ENCODE measurements around the gene GLO1.
A peak's percentile ranks its signal among the peaks of the same experiment; 100 is the strongest.

Gene GLO1

GRCh38 chr6:38671885-38672467 is 31.0 kb downstream of the GLO1 start:
- no peak for DNase-seq (ENCODE audit: low read depth in 2 of 2)

GRCh38 chr6:38658418-38659167 is 44.4 kb downstream of the GLO1 start:
- no peak for DNase-seq (ENCODE audit: low read depth in 2 of 2)

- no peak for DNase-seq (ENCODE audit: low read depth in 2 of 2)
These were observed 46.0 kb downstream of the GLO1 start for GRCh38 chr6:38656896-38657295.

- no peak for DNase-seq (ENCODE audit: low read depth in 2 of 2)
These were observed 48.7 kb downstream of the GLO1 start for GRCh38 chr6:38654263-38654662.

GRCh38 chr6:38651121-38651784 is 51.7 kb downstream of the GLO1 start:
- no peak for DNase-seq (ENCODE audit: low read depth in 2 of 2)

- DNase-seq (ENCODE audit: low read depth in 2 of 2): no peak
These were observed 52.7 kb downstream of the GLO1 start for GRCh38 chr6:38650207-38650752.

- DNase-seq (ENCODE audit: low read depth in 2 of 2): no peak
These were observed 53.2 kb downstream of the GLO1 start for GRCh38 chr6:38649744-38650143.

GRCh38 chr6:38648629-38649028 is 54.3 kb downstream of the GLO1 start:
- no peak for DNase-seq (ENCODE audit: low read depth in 2 of 2)

- no peak for DNase-seq (ENCODE audit: low read depth in 2 of 2)
These were observed 56.6 kb downstream of the GLO1 start for GRCh38 chr6:38646166-38646878.

GRCh38 chr6:38644951-38645350 is 58.0 kb downstream of the GLO1 start:
- DNase-seq (ENCODE audit: low read depth in 2 of 2): no peak

GRCh38 chr6:38640216-38640909 is 62.6 kb downstream of the GLO1 start:
- peak in 1 of 2 donors; percentile 0 for DNase-seq (ENCODE audit: low read depth in 2 of 2)

- DNase-seq (ENCODE audit: low read depth in 2 of 2): peak; percentile 60 to 68
These were observed 63.3 kb downstream of the GLO1 start, which contains the start of gene BTBD9 for GRCh38 chr6:38639498-38640215. Gene BTBD9 (minus strand): TSS chr6:38639929.

- peak; percentile 41 to 54 for DNase-seq (ENCODE audit: low read depth in 2 of 2)
These were observed 63.9 kb downstream of the GLO1 start for GRCh38 chr6:38638941-38639497.

GRCh38 chr6:38637756-38638155 is 65.2 kb downstream of the GLO1 start:
- no peak for DNase-seq (ENCODE audit: low read depth in 2 of 2)

- DNase-seq (ENCODE audit: low read depth in 2 of 2): no peak
These were observed 66.9 kb downstream of the GLO1 start for GRCh38 chr6:38636027-38636426.

- no peak for DNase-seq (ENCODE audit: low read depth in 2 of 2)
These were observed 68.4 kb downstream of the GLO1 start for GRCh38 chr6:38634518-38634917.

GRCh38 chr6:38632490-38632889 is 70.5 kb downstream of the GLO1 start:
- DNase-seq (ENCODE audit: low read depth in 2 of 2): no peak

- DNase-seq (ENCODE audit: low read depth in 2 of 2): no peak
These were observed 71.7 kb downstream of the GLO1 start for GRCh38 chr6:38631186-38631783.

All from stimulated activated CD4-positive, alpha-beta T cell treated with anti-CD3 and anti-CD28 coated beads, Interleukin-15, amount 100 ng/mL, for 48 hours (primary cell).